Measurements from ENCODE around the gene C13orf46.

Gene C13orf46

GRCh38 chr13:113952983-113953520, 20.8 kb downstream of the C13orf46 start:
- no peak for DNase-seq

GRCh38 chr13:113952151-113952982, 21.5 kb downstream of the C13orf46 start:
- DNase-seq: no peak

- no peak for DNase-seq
These were observed 22.5 kb downstream of the C13orf46 start for GRCh38 chr13:113951246-113951999.

GRCh38 chr13:113950451-113951245, 23.2 kb downstream of the C13orf46 start:
- no peak for DNase-seq

- no peak for DNase-seq
These were observed 24.3 kb downstream of the C13orf46 start for GRCh38 chr13:113949546-113949945.

GRCh38 chr13:113948034-113948742, 25.7 kb downstream of the C13orf46 start:
- DNase-seq: no peak

GRCh38 chr13:113947311-113948033, 26.4 kb downstream of the C13orf46 start:
- DNase-seq: no peak

GRCh38 chr13:113946409-113947181, 27.3 kb downstream of the C13orf46 start:
- no peak for DNase-seq

GRCh38 chr13:113945857-113946408, 27.9 kb downstream of the C13orf46 start:
- DNase-seq: no peak

GRCh38 chr13:113943821-113944565, 29.9 kb downstream of the C13orf46 start:
- no peak for DNase-seq

- DNase-seq: no peak
These were observed 31.2 kb downstream of the C13orf46 start for GRCh38 chr13:113942591-113943103.

GRCh38 chr13:113941571-113942191, 32.2 kb downstream of the C13orf46 start:
- DNase-seq: no peak

- no peak for DNase-seq
These were observed 34.0 kb downstream of the C13orf46 start for GRCh38 chr13:113939944-113940297.

- no peak for DNase-seq
These were observed 34.5 kb downstream of the C13orf46 start for GRCh38 chr13:113939129-113939943.

GRCh38 chr13:113938716-113939115, 35.2 kb downstream of the C13orf46 start:
- DNase-seq: no peak

- no peak for DNase-seq
These were observed 35.6 kb downstream of the C13orf46 start for GRCh38 chr13:113938246-113938645.

GRCh38 chr13:113937527-113938180, 36.2 kb downstream of the C13orf46 start:
- no peak for DNase-seq

- no peak for DNase-seq
These were observed 36.8 kb downstream of the C13orf46 start for GRCh38 chr13:113937073-113937472.
